HEK293 (cell line): ENCODE results near the gene MLLT3.

ENCODE experiments used
- EGR2 ChIP-seq: fragments of 450-650 bp; formaldehyde crosslinking; IDR thresholded peaks from 2 replicates; pipeline ENCODE4 v1.5.1; 2016; ENCODE audit warnings: low read depth, missing biosample characterization, missing genetic modification characterization
- PATZ1 ChIP-seq: fragments of 450-650 bp; formaldehyde crosslinking; IDR thresholded peaks from 2 replicates; pipeline ENCODE4 v1.5.1; 2016; ENCODE audit warnings: missing biosample characterization, missing genetic modification characterization
- SETDB1 ChIP-seq: IDR thresholded peaks from one replicate; pipeline ENCODE4 v1.6.1; 2017; ENCODE audit warnings: mild to moderate bottlenecking, low read length, moderate library complexity, mixed read lengths; ENCODE audit not compliant: insufficient read length
- ZBTB17 ChIP-seq: fragments of 450-650 bp; formaldehyde crosslinking; IDR thresholded peaks from 2 replicates; pipeline ENCODE4 v1.5.1; 2016; ENCODE audit warnings: missing biosample characterization, missing genetic modification characterization
- ZBTB6 ChIP-seq: fragments of 450-650 bp; formaldehyde crosslinking; IDR thresholded peaks from 2 replicates; pipeline ENCODE4 v1.5.1; 2017; ENCODE audit warnings: missing biosample characterization, missing genetic modification characterization
- ZNF140 ChIP-seq: fragments of 450-650 bp; formaldehyde crosslinking; IDR thresholded peaks from 2 replicates; pipeline ENCODE4 v1.5.1; 2016; ENCODE audit warnings: missing biosample characterization, missing genetic modification characterization
- ZNF146 ChIP-seq: fragments of 450-650 bp; formaldehyde crosslinking; IDR thresholded peaks from 2 replicates; pipeline ENCODE4 v1.5.1; 2016; ENCODE audit warnings: missing biosample characterization, missing genetic modification characterization
- ZNF169 ChIP-seq: fragments of 450-650 bp; formaldehyde crosslinking; IDR thresholded peaks from 2 replicates; pipeline ENCODE4 v1.5.1; 2016; ENCODE audit warnings: missing biosample characterization, missing genetic modification characterization
- ZNF221 ChIP-seq: fragments of 450-650 bp; formaldehyde crosslinking; IDR thresholded peaks from 2 replicates; pipeline ENCODE4 v1.5.1; 2017; ENCODE audit warnings: missing biosample characterization, missing genetic modification characterization, borderline replicate concordance
- ZNF239 ChIP-seq: fragments of 450-650 bp; formaldehyde crosslinking; IDR thresholded peaks from 2 replicates; pipeline ENCODE4 v1.5.1; 2016; ENCODE audit warnings: missing biosample characterization, missing genetic modification characterization
- ZNF274 ChIP-seq, 2 experiments: fragments of 200-500 bp in 1 of 2; fragments of 450-650 bp in 1 of 2; sonication (Bioruptor generic) in 1 of 2; formaldehyde crosslinking in 1 of 2; IDR thresholded peaks; 2 replicates each; pipeline versions ENCODE4 v1.5.1 to v1.6.1; 2014 to 2016; ENCODE audit warnings: borderline replicate concordance in 1 of 2, inconsistent platforms in 1 of 2, low read length in 1 of 2, missing biosample characterization in 1 of 2, missing genetic modification characterization in 1 of 2
- ZNF654 ChIP-seq: fragments of 450-650 bp; formaldehyde crosslinking; IDR thresholded peaks from 2 replicates; pipeline ENCODE4 v1.5.1; 2016; ENCODE audit warnings: low read depth, missing biosample characterization, missing genetic modification characterization
- ZNF664 ChIP-seq: fragments of 450-650 bp; formaldehyde crosslinking; IDR thresholded peaks from 2 replicates; pipeline ENCODE4 v1.5.1; 2016; ENCODE audit warnings: missing biosample characterization, missing genetic modification characterization
- ZNF747 ChIP-seq: fragments of 450-650 bp; formaldehyde crosslinking; IDR thresholded peaks from 2 replicates; pipeline ENCODE4 v1.5.1; 2016; ENCODE audit warnings: missing biosample characterization, missing genetic modification characterization
- ZNF776 ChIP-seq: fragments of 450-650 bp; formaldehyde crosslinking; IDR thresholded peaks from 2 replicates; pipeline ENCODE4 v1.5.0; 2017; ENCODE audit warnings: missing biosample characterization, missing genetic modification characterization, borderline replicate concordance
- ZNF792 ChIP-seq: fragments of 450-650 bp; formaldehyde crosslinking; IDR thresholded peaks from 2 replicates; pipeline ENCODE4 v1.5.1; 2016; ENCODE audit warnings: missing biosample characterization, missing genetic modification characterization
- ZNF837 ChIP-seq: fragments of 450-650 bp; formaldehyde crosslinking; IDR thresholded peaks from 2 replicates; pipeline ENCODE4 v1.5.1; 2016; ENCODE audit warnings: missing biosample characterization, missing genetic modification characterization
- ZNF843 ChIP-seq: fragments of 450-650 bp; formaldehyde crosslinking; IDR thresholded peaks from 2 replicates; pipeline ENCODE4 v1.5.1; 2016; ENCODE audit warnings: missing biosample characterization, missing genetic modification characterization
- ZSCAN18 ChIP-seq: fragments of 450-650 bp; formaldehyde crosslinking; IDR thresholded peaks from 2 replicates; pipeline ENCODE4 v1.5.1; 2016; ENCODE audit warnings: missing biosample characterization, missing genetic modification characterization
- TF ChIP-seq, protein P1 (sequence below): fragments of 450-650 bp; IDR thresholded peaks from 2 replicates; pipeline ENCODE4 v1.5.1; 2018; ENCODE audit warnings: missing biosample characterization, missing genetic modification characterization
- TF ChIP-seq, protein P2 (sequence below): fragments of 450-650 bp; formaldehyde crosslinking; IDR thresholded peaks from 2 replicates; pipeline ENCODE4 v1.5.1; 2017; ENCODE audit warnings: missing biosample characterization, missing genetic modification characterization

Gene MLLT3

DNA sequence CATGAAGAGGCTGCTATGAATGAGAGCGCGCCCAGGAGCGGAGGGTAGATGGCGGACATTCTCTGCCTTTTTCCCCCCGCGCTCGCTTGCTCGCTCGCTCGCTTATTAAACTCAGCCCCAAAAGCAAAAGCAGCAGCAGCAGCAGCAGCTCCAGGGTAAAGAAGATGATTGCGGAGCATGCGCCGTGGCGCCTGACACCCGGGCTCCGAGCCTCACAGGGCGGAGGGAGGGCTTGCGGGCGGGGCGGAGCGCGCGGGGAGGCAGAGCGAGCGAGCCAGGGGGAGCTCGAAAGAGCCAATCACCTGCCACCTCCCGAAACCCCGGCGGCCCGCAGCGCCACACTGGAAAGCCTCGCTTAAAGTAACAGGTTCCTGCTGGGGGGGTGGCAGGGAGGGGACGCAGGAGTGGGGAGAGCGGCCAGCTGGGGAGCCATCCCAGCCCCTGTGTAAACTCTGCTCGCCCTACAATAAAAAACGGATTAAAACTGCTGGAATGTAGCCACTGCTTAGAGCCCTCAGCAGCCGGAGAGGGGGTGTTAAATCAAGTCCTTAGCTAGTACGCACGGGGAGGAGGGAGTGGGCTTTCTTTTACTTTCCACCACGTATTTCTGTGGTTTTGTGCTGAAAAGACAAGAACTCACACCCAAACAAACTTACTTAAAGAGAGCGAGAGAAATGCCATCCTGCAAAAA, at the start of gene MLLT3 (continued):
- TF ChIP-seq ZNF140 (no peak), ZNF776 (no peak), ZSCAN18 (tag by site-specific recombination) (no peak), ZNF654 (tag by site-specific recombination) (no peak), ZNF169 (no peak), ZNF239 (no peak), ZNF146 (tag by site-specific recombination) (no peak), ZBTB17 (tag by site-specific recombination) (peak; percentile 75), SETDB1 (no peak), ZNF792 (no peak), ZNF747 (tag by site-specific recombination) (no peak), ZNF274 (IDR thresholded peaks at IDR 0.05; ENCODE audit: low read length) (no peak), ZNF274 (tag by site-specific recombination; IDR thresholded peaks at IDR 0.05; ENCODE audit: borderline replicate concordance) (no peak), ZNF221 (tag by site-specific recombination) (no peak), ZNF664 (tag by site-specific recombination) (no peak), ZBTB6 (tag by site-specific recombination) (peak; percentile 83), PATZ1 (tag by site-specific recombination) (peak; percentile 75), EGR2 (tag by site-specific recombination) (no peak), ZNF837 (no peak), ZNF843 (tag by site-specific recombination) (peak; percentile 24; the same call in 1 of the 2 replicates)
- TF ChIP-seq, protein P1, sequence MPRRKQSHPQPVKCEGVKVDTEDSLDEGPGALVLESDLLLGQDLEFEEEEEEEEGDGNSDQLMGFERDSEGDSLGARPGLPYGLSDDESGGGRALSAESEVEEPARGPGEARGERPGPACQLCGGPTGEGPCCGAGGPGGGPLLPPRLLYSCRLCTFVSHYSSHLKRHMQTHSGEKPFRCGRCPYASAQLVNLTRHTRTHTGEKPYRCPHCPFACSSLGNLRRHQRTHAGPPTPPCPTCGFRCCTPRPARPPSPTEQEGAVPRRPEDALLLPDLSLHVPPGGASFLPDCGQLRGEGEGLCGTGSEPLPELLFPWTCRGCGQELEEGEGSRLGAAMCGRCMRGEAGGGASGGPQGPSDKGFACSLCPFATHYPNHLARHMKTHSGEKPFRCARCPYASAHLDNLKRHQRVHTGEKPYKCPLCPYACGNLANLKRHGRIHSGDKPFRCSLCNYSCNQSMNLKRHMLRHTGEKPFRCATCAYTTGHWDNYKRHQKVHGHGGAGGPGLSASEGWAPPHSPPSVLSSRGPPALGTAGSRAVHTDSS = no peak
- TF ChIP-seq, protein P2, sequence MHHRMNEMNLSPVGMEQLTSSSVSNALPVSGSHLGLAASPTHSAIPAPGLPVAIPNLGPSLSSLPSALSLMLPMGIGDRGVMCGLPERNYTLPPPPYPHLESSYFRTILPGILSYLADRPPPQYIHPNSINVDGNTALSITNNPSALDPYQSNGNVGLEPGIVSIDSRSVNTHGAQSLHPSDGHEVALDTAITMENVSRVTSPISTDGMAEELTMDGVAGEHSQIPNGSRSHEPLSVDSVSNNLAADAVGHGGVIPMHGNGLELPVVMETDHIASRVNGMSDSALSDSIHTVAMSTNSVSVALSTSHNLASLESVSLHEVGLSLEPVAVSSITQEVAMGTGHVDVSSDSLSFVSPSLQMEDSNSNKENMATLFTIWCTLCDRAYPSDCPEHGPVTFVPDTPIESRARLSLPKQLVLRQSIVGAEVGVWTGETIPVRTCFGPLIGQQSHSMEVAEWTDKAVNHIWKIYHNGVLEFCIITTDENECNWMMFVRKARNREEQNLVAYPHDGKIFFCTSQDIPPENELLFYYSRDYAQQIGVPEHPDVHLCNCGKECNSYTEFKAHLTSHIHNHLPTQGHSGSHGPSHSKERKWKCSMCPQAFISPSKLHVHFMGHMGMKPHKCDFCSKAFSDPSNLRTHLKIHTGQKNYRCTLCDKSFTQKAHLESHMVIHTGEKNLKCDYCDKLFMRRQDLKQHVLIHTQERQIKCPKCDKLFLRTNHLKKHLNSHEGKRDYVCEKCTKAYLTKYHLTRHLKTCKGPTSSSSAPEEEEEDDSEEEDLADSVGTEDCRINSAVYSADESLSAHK (tag by site-specific recombination) = no peak
